NB4 (cell line): ENCODE measurements around the gene LRRC56.

Source experiments
- MYC ChIP-seq: IDR thresholded peaks from 2 replicates; pipeline ENCODE4 v1.6.1; 2011; ENCODE audit warnings: low read depth, low read length
- POLR2A ChIP-seq: IDR thresholded peaks from 2 replicates; pipeline ENCODE4 v1.6.1; 2011; ENCODE audit warnings: mild to moderate bottlenecking; ENCODE audit not compliant: insufficient read length; ENCODE audit errors: extremely low read depth
- TF ChIP-seq, protein P1 (sequence below): IDR thresholded peaks from one replicate; pipeline ENCODE4 v1.5.1; 2012; ENCODE audit warnings: low read depth, low read length

DNA sequence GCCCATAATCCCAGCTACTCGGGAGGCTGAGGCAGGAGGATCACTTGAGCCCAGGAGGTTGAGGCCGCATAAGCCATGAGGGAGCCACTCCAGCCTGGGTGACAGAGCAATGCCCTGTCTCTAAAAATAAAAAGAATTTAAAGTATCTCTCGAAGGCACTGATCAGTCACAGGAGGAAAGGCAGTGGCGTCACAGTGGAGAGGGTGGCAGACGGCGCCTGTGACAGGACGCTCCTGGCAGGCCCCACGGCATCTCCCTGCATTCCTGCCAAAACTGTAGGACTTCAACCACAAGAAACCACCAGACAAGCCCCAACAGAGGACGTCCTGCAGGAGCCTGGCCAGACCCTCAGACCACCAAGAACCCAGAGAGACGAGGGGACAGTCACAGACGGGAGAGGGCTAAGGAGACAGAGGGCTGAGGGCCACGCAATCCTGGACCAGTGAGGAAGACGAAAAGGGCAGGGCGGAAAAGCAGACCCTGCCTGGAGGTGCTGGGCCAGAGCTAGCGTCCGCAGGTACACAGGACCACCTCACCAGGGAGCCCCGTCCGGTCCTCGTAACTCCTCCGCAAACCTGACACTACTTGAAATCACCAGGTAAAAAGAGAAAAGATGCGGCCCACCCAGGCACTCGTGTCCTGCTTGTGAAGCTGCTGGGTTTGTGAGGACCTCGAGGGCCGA is 36.2 kb upstream of the LRRC56 start:
- TF ChIP-seq POLR2A (no peak), MYC (no peak)
- TF ChIP-seq, protein P1, sequence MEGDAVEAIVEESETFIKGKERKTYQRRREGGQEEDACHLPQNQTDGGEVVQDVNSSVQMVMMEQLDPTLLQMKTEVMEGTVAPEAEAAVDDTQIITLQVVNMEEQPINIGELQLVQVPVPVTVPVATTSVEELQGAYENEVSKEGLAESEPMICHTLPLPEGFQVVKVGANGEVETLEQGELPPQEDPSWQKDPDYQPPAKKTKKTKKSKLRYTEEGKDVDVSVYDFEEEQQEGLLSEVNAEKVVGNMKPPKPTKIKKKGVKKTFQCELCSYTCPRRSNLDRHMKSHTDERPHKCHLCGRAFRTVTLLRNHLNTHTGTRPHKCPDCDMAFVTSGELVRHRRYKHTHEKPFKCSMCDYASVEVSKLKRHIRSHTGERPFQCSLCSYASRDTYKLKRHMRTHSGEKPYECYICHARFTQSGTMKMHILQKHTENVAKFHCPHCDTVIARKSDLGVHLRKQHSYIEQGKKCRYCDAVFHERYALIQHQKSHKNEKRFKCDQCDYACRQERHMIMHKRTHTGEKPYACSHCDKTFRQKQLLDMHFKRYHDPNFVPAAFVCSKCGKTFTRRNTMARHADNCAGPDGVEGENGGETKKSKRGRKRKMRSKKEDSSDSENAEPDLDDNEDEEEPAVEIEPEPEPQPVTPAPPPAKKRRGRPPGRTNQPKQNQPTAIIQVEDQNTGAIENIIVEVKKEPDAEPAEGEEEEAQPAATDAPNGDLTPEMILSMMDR = no peak
